HepG2 (cell line): ENCODE data around the gene HCFC1R1. TPM values are rescaled to one million over a fixed set of nuclear protein-coding genes. Genes with fewer than 3 reads are reported as not detected.
A peak's percentile ranks its signal among the peaks of the same experiment; 100 is the strongest.

Source experiments
- GATA4 ChIP-seq: sonication (generic); IDR thresholded peaks from 2 replicates; pipeline ENCODE4 v1.6.1; 2016; ENCODE audit warnings: antibody characterized with exemption, low read depth, borderline replicate concordance
- GFI1 ChIP-seq: sonication (generic); formaldehyde crosslinking; IDR thresholded peaks from 2 replicates; pipeline ENCODE4 v1.5.0; 2020; ENCODE audit warnings: missing genetic modification reagents, mild to moderate bottlenecking, borderline replicate concordance
- HOXA9 ChIP-seq: sonication (generic); formaldehyde crosslinking; IDR thresholded peaks from 2 replicates; pipeline ENCODE4 v1.8.1; 2022; ENCODE audit warnings: missing genetic modification reagents, mild to moderate bottlenecking, moderate library complexity, borderline replicate concordance
- MXD1 ChIP-seq: sonication (generic); formaldehyde crosslinking; IDR thresholded peaks from 2 replicates; pipeline ENCODE4 v1.4.0; 2020; ENCODE audit warnings: mild to moderate bottlenecking, missing genetic modification reagents
- NBN ChIP-seq: fragments of 450-650 bp; conservative IDR thresholded peaks from 2 replicates; pipeline ENCODE4 v1.6.1; 2017
- RARA ChIP-seq: IDR thresholded peaks from 2 replicates; pipeline ENCODE4 v1.6.1; 2016; ENCODE audit warnings: missing genetic modification reagents, missing compliant biosample characterization
- SOX6 ChIP-seq, 2 experiments: fragments of 450-650 bp in 1 of 2; sonication (generic) in 1 of 2; formaldehyde crosslinking in 1 of 2; IDR thresholded peaks; 2 replicates each; pipeline versions ENCODE4 v1.4.0 to v1.6.1; 2017 to 2020; ENCODE audit warnings: antibody characterized with exemption in 1 of 2, mild to moderate bottlenecking in 1 of 2, missing genetic modification reagents in 1 of 2
- ZFP82 ChIP-seq: sonication (generic); formaldehyde crosslinking; IDR thresholded peaks from 2 replicates; pipeline ENCODE4 v1.5.1; 2020; ENCODE audit warnings: mild to moderate bottlenecking, missing genetic modification reagents, borderline replicate concordance
- ZNF260 ChIP-seq: sonication (generic); formaldehyde crosslinking; IDR thresholded peaks from 2 replicates; pipeline ENCODE4 v1.4.0; 2020; ENCODE audit warnings: missing genetic modification reagents, low read depth, mild to moderate bottlenecking, borderline replicate concordance
- ZNF280D ChIP-seq: sonication (generic); formaldehyde crosslinking; IDR thresholded peaks from 2 replicates; pipeline ENCODE4 v1.5.1; 2020; ENCODE audit warnings: mild to moderate bottlenecking, missing genetic modification reagents
- ZNF33B ChIP-seq: sonication (generic); formaldehyde crosslinking; IDR thresholded peaks from 2 replicates; pipeline ENCODE4 v1.5.1; 2020; ENCODE audit warnings: mild to moderate bottlenecking, missing genetic modification reagents
- ZNF432 ChIP-seq: sonication (generic); formaldehyde crosslinking; IDR thresholded peaks from 2 replicates; pipeline ENCODE4 v1.5.0; 2020; ENCODE audit warnings: missing genetic modification reagents, mild to moderate bottlenecking, borderline replicate concordance
- ZNF564 ChIP-seq: sonication (generic); formaldehyde crosslinking; IDR thresholded peaks from 2 replicates; pipeline ENCODE4 v1.8.1; 2023; ENCODE audit warnings: mild to moderate bottlenecking, missing genetic modification reagents
- ZNF569 ChIP-seq: sonication (generic); formaldehyde crosslinking; IDR thresholded peaks from 2 replicates; pipeline ENCODE4 v1.5.0; 2020; ENCODE audit warnings: mild to moderate bottlenecking, missing genetic modification reagents, moderate library complexity, borderline replicate concordance
- ZNF724P ChIP-seq: sonication (generic); formaldehyde crosslinking; IDR thresholded peaks from 2 replicates; pipeline ENCODE4 v1.8.0; 2022; ENCODE audit warnings: missing genetic modification reagents, borderline replicate concordance
- ZNF775 ChIP-seq: sonication (generic); formaldehyde crosslinking; IDR thresholded peaks from 2 replicates; pipeline ENCODE4 v1.4.0; 2020; ENCODE audit warnings: missing genetic modification reagents, mild to moderate bottlenecking, moderate library complexity, borderline replicate concordance
- ZNF879 ChIP-seq: sonication (generic); formaldehyde crosslinking; IDR thresholded peaks from 2 replicates; pipeline ENCODE4 v1.8.1; 2023; ENCODE audit warnings: missing genetic modification reagents
- ZSCAN29 ChIP-seq: sonication (generic); formaldehyde crosslinking; conservative IDR thresholded peaks from 2 replicates; pipeline ENCODE4 v1.4.0; 2020; ENCODE audit warnings: mild to moderate bottlenecking, missing genetic modification reagents
- polyA plus RNA-seq, 8 experiments: library from polyadenylated mRNA; depleted of rRNA in 3 of 8; stranded (reverse) in 7 of 8; unstranded in 1 of 8; fragments of >200 nt; fragmentation: Illumina TruSeq in 4 of 8; extraction: Trizol in 4 of 8; gene quantifications; 2 replicates each; pipeline versions ENCODE4 v1.2.1 to v1.2.3, GENCODE V29; 2011 to 2016; ENCODE audit warnings: low read depth in 4 of 8, missing spikeins in 1 of 8, mixed read lengths in 1 of 8; ENCODE audit not compliant: insufficient read depth in 1 of 8
- total RNA-seq, 5 experiments: library from RNA; depleted of rRNA; stranded (reverse); fragments of >200 nt; fragmentation: Illumina TruSeq; extraction: Trizol; gene quantifications; 2 replicates each; pipeline ENCODE4 v1.2.3, GENCODE V29; 2016; ENCODE audit warnings: low read depth in 1 of 5
- TF ChIP-seq, protein P1 (sequence below): sonication (generic); formaldehyde crosslinking; IDR thresholded peaks from 2 replicates; pipeline ENCODE4 v1.5.0; 2020; ENCODE audit warnings: mild to moderate bottlenecking, missing genetic modification reagents
- TF ChIP-seq, protein P2 (sequence below): IDR thresholded peaks from 2 replicates; pipeline ENCODE4 v1.6.1; 2016; ENCODE audit warnings: missing compliant biosample characterization, missing genetic modification reagents, borderline replicate concordance

HCFC1R1 gene
- total and polyA plus RNA-seq, 2 of the 13 experiments (the other 11 are each of a cell fraction or from before 2014, with no cell fraction given), result 13.8 to 16.1 TPM

GRCh38 chr16:3023669-3024478 lies at the start of gene HCFC1R1, which contains the start of gene THOC6 (continued):
- TF ChIP-seq ZNF280D (peak; percentile 57; the same call in 1 of the 2 replicates), ZNF775 (CRISPR knock-in tag) (peak; percentile 21; the same call in 1 of the 2 replicates), GATA4 (peak; percentile 51; the same call in 1 of the 2 replicates), ZNF879 (CRISPR knock-in tag) (peak; percentile 71; the same call in 1 of the 2 replicates), ZNF724P (CRISPR knock-in tag) (no peak), ZNF33B (CRISPR knock-in tag) (peak; percentile 79; the same call in 1 of the 2 replicates), RARA (CRISPR knock-in tag) (no peak), ZNF432 (no peak), NBN (no peak), HOXA9 (CRISPR knock-in tag) (no peak), ZNF569 (no peak), SOX6 (IDR thresholded peaks at IDR 0.05) (no peak), SOX6 (CRISPR knock-in tag; IDR thresholded peaks at IDR 0.05) (peak; percentile 26; the same call in 1 of the 2 replicates), GFI1 (peak; percentile 55; the same call in 1 of the 2 replicates), ZNF564 (CRISPR knock-in tag) (peak; percentile 49; the same call in 1 of the 2 replicates), MXD1 (peak; percentile 24; the same call in 1 of the 2 replicates), ZSCAN29 (CRISPR knock-in tag) (no peak), ZNF260 (CRISPR knock-in tag) (no peak), ZFP82 (CRISPR knock-in tag) (0 out of 2 replicates have a peak, but pooled peaks have one; percentile 23)
- TF ChIP-seq, protein P1, sequence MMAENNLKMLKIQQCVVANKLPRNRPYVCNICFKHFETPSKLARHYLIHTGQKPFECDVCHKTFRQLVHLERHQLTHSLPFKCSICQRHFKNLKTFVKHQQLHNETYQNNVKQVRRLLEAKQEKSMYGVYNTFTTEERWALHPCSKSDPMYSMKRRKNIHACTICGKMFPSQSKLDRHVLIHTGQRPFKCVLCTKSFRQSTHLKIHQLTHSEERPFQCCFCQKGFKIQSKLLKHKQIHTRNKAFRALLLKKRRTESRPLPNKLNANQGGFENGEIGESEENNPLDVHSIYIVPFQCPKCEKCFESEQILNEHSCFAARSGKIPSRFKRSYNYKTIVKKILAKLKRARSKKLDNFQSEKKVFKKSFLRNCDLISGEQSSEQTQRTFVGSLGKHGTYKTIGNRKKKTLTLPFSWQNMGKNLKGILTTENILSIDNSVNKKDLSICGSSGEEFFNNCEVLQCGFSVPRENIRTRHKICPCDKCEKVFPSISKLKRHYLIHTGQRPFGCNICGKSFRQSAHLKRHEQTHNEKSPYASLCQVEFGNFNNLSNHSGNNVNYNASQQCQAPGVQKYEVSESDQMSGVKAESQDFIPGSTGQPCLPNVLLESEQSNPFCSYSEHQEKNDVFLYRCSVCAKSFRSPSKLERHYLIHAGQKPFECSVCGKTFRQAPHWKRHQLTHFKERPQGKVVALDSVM (CRISPR knock-in tag), result 0 out of 2 replicates have a peak, but pooled peaks have one; percentile 43
- TF ChIP-seq, protein P2, sequence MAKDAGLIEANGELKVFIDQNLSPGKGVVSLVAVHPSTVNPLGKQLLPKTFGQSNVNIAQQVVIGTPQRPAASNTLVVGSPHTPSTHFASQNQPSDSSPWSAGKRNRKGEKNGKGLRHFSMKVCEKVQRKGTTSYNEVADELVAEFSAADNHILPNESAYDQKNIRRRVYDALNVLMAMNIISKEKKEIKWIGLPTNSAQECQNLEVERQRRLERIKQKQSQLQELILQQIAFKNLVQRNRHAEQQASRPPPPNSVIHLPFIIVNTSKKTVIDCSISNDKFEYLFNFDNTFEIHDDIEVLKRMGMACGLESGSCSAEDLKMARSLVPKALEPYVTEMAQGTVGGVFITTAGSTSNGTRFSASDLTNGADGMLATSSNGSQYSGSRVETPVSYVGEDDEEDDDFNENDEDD (CRISPR knock-in tag), result peak; percentile 91; the same call in 1 of the 2 replicates
